Thyroid gland (tissue), 4 donors: ENCODE results near the gene TOM1L1.

Experiments used
- POLR2A ChIP-seq, 2 donors: fragments of 450-650 bp; IDR thresholded peaks; one replicate each; pipeline ENCODE4 v1.6.1; 2017; ENCODE audit warnings: antibody characterized with exemption in 2 of 2, mild to moderate bottlenecking in 2 of 2, moderate library complexity in 1 of 2
- TF ChIP-seq, protein P1 (sequence below), 6 experiments: fragments of 200-600 bp in 3 of 6; fragments of 450-650 bp in 3 of 6; sonication (generic) in 3 of 6; IDR thresholded peaks; one replicate each; pipeline ENCODE4 v1.5.1; 2016 to 2019; ENCODE audit warnings: antibody characterized with exemption in 6 of 6, mild to moderate bottlenecking in 2 of 6, inconsistent platforms in 1 of 6, moderate library complexity in 1 of 6

DNA sequence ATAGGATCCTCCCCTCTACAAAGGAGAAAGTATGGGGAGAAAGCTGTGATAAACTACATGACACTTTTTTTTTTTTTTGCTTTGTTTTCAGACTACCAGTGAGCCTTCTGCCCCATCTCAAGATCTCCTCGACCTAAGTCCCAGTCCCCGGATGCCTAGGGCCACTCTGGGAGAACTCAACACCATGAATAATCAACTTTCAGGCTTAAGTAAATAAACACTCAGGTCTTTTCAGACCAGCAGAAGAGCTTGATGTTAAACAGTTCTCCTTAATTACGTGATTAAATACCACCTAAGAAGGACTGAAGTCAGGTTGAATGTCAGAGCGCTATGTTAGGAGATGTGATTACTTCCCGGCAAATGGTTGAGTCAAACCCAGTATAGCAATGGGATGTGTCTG lies 36.4 kb downstream of the TOM1L1 start:
- TF ChIP-seq POLR2A (IDR thresholded peaks at IDR 0.05), result no peak
- TF ChIP-seq, protein P1, sequence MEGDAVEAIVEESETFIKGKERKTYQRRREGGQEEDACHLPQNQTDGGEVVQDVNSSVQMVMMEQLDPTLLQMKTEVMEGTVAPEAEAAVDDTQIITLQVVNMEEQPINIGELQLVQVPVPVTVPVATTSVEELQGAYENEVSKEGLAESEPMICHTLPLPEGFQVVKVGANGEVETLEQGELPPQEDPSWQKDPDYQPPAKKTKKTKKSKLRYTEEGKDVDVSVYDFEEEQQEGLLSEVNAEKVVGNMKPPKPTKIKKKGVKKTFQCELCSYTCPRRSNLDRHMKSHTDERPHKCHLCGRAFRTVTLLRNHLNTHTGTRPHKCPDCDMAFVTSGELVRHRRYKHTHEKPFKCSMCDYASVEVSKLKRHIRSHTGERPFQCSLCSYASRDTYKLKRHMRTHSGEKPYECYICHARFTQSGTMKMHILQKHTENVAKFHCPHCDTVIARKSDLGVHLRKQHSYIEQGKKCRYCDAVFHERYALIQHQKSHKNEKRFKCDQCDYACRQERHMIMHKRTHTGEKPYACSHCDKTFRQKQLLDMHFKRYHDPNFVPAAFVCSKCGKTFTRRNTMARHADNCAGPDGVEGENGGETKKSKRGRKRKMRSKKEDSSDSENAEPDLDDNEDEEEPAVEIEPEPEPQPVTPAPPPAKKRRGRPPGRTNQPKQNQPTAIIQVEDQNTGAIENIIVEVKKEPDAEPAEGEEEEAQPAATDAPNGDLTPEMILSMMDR (IDR thresholded peaks at IDR 0.05), result no peak
